HCT116 (cell line): ENCODE results near the gene CSNK1G1. TPM values are rescaled to one million over a fixed set of nuclear protein-coding genes. Genes with fewer than 3 reads are reported as not detected.

Experiments used
- ATAC-seq: fragments of 200-7000 bp; cut with Tn5 transposase; 2 replicates; pipeline ENCODE4 v1.9.1; 2020; ENCODE audit warnings: mild to moderate bottlenecking, moderate library complexity
- BruUV-seq: library from RNA; stranded (reverse); fragments of 400-500 nt; replicated peaks from 2 replicates; lab custom pipeline; 2021; lab: Mats Ljungman, UMichigan
- CTCF ChIA-PET: fragments of 300-600 bp; sonication (Branson Sonifier 250); formaldehyde crosslinking; loops from one replicate; lab custom pipeline; 2021; ENCODE audit warnings: antibody characterized with exemption; lab: Charles Lee
- POLR2A ChIA-PET: fragments of 300-600, 350-600 bp; sonication (Branson Sonifier 250); formaldehyde crosslinking; loops from one replicate; lab custom pipeline; 2021; ENCODE audit warnings: antibody characterized with exemption; lab: Charles Lee
- RAD21 ChIA-PET, 2 experiments: fragments of 300-600 bp; sonication (Branson Sonifier 250); formaldehyde crosslinking; loops; one replicate each; lab custom pipeline; 2023; ENCODE audit warnings: low total read pairs in 2 of 2; ENCODE audit not compliant: uncharacterized antibody in 2 of 2, unreplicated experiment in 2 of 2, low non-redundant PET in 1 of 2; lab: Charles Lee
- DNase-seq: peaks from one replicate; pipeline ENCODE4 v3.0.0-alpha.2; 2010; ENCODE audit warnings: low read depth, low spot score
- H2AFZ ChIP-seq: fragments of 200-600 bp; shearing (Covaris generic), sonication (generic); 2 replicates; pipeline ENCODE4 v1.6.1; 2017; ENCODE audit warnings: low read depth, mixed run types, mixed read lengths, antibody characterized with exemption, low read length; ENCODE audit not compliant: poor library complexity, severe bottlenecking
- H3K27ac ChIP-seq: 2 replicates; pipeline ENCODE4 v1.5.1; 2012; ENCODE audit warnings: low read depth, low read length
- H3K27me3 ChIP-seq: fragments of 200-600 bp; sonication (generic); 2 replicates; pipeline ENCODE4 v1.6.1; 2016; ENCODE audit warnings: mixed run types, low read length, mixed read lengths; ENCODE audit not compliant: insufficient read depth
- H3K36me3 ChIP-seq, 2 experiments: fragments of 200-500 bp in 1 of 2; fragments of 200-600 bp in 1 of 2; sonication (Bioruptor generic) in 1 of 2; sonication (generic) in 1 of 2; 2 replicates each; pipeline versions ENCODE4 v1.5.1 to v1.6.1; 2014 to 2016; ENCODE audit warnings: low read length in 2 of 2, inconsistent platforms in 1 of 2, mixed read lengths in 1 of 2, mixed run types in 1 of 2; ENCODE audit not compliant: insufficient read depth in 2 of 2, control insufficient read depth in 1 of 2
- H3K4me1 ChIP-seq, 2 experiments: fragments of 200-600 bp in 1 of 2; sonication (generic) in 1 of 2; 2 replicates each; pipeline versions ENCODE4 v1.5.1 to v1.6.1; 2012 to 2017; ENCODE audit warnings: low read length in 2 of 2, inconsistent platforms in 1 of 2, mild to moderate bottlenecking in 1 of 2, mixed read lengths in 1 of 2, mixed run types in 1 of 2, moderate library complexity in 1 of 2; ENCODE audit not compliant: insufficient read depth in 2 of 2, control insufficient read depth in 1 of 2
- H3K4me2 ChIP-seq: fragments of 200-600 bp; sonication (generic); 2 replicates; pipeline ENCODE4 v1.6.1; 2017; ENCODE audit warnings: mixed run types, low read length, mixed read lengths
- H3K4me3 ChIP-seq, 2 experiments: fragments of 200-600 bp in 1 of 2; sonication (generic) in 1 of 2; replicated peaks in 1 of 2; 2 replicates each; pipeline ENCODE4 v1.5.1; 2011 to 2016; ENCODE audit warnings: low read length in 2 of 2, control low read depth in 1 of 2, low read depth in 1 of 2, mild to moderate bottlenecking in 1 of 2, mixed read lengths in 1 of 2, mixed run types in 1 of 2
- H3K79me2 ChIP-seq: fragments of 200-600 bp; sonication (generic); 2 replicates; pipeline ENCODE4 v1.6.1; 2017; ENCODE audit warnings: mild to moderate bottlenecking, mixed run types, low read length, moderate library complexity, mixed read lengths; ENCODE audit not compliant: insufficient read depth
- H3K9ac ChIP-seq: fragments of 200-600 bp; sonication (generic); 2 replicates; pipeline ENCODE4 v1.6.1; 2016; ENCODE audit warnings: low read length, mixed read lengths
- H3K9me2 ChIP-seq: fragments of 200-600 bp; sonication (generic), shearing (Covaris generic); 2 replicates; pipeline ENCODE4 v1.6.1; 2017; ENCODE audit warnings: mixed run types, mild to moderate bottlenecking, moderate library complexity; ENCODE audit not compliant: insufficient read depth
- H3K9me3 ChIP-seq, 2 experiments: fragments of 200-500 bp in 1 of 2; fragments of 200-600 bp in 1 of 2; sonication (Bioruptor generic) in 1 of 2; sonication (generic) in 1 of 2; 2 replicates each; pipeline ENCODE4 v1.6.1; 2014 to 2017; ENCODE audit warnings: low read length in 2 of 2, mixed read lengths in 2 of 2, inconsistent platforms in 1 of 2, low read depth in 1 of 2, mild to moderate bottlenecking in 1 of 2, mixed run types in 1 of 2, moderate library complexity in 1 of 2; ENCODE audit not compliant: control insufficient read depth in 1 of 2, insufficient read depth in 1 of 2
- H4K20me1 ChIP-seq: fragments of 200-600 bp; sonication (generic), shearing (Covaris generic); 2 replicates; pipeline ENCODE4 v1.6.1; 2017; ENCODE audit warnings: mixed run types, mild to moderate bottlenecking, moderate library complexity; ENCODE audit not compliant: insufficient read depth
- CBX3 ChIP-seq: IDR thresholded peaks from 2 replicates; pipeline ENCODE4 v1.6.1; 2012; ENCODE audit warnings: low read depth
- ELF1 ChIP-seq: IDR thresholded peaks from 2 replicates; pipeline ENCODE4 v1.6.1; 2012; ENCODE audit warnings: low read depth, borderline replicate concordance
- EZH2 ChIP-seq: fragments of 200-600 bp; sonication (generic); IDR thresholded peaks from 2 replicates; pipeline ENCODE4 v1.6.1; 2017; ENCODE audit warnings: antibody characterized with exemption, mixed run types
- EZH2phosphoT487 ChIP-seq: fragments of 200-600 bp; IDR thresholded peaks from 2 replicates; pipeline ENCODE4 v1.6.1; 2018; ENCODE audit warnings: antibody characterized with exemption, borderline replicate concordance
- FOSL1 ChIP-seq: IDR thresholded peaks from 2 replicates; pipeline ENCODE4 v1.6.1; 2012; ENCODE audit warnings: low read depth
- JUND ChIP-seq: IDR thresholded peaks from 2 replicates; pipeline ENCODE4 v1.6.1; 2012
- POLR2A ChIP-seq: IDR thresholded peaks from 2 replicates; pipeline ENCODE4 v1.7.0; 2011; ENCODE audit warnings: borderline replicate concordance; ENCODE audit not compliant: insufficient read depth, insufficient read length; ENCODE audit errors: extremely low read depth
- POLR2AphosphoS5 ChIP-seq: IDR thresholded peaks from 2 replicates; pipeline ENCODE4 v1.6.1; 2011; ENCODE audit warnings: mild to moderate bottlenecking, low read depth, low read length, moderate library complexity
- RAD21 ChIP-seq: IDR thresholded peaks from 2 replicates; pipeline ENCODE4 v1.6.1; 2012; ENCODE audit warnings: low read depth, mild to moderate bottlenecking
- SIN3A ChIP-seq: IDR thresholded peaks from 2 replicates; pipeline ENCODE4 v1.6.1; 2012; ENCODE audit warnings: low read depth
- SP1 ChIP-seq: IDR thresholded peaks from 2 replicates; pipeline ENCODE4 v1.6.1; 2012; ENCODE audit warnings: low read depth
- SRF ChIP-seq: IDR thresholded peaks from 2 replicates; pipeline ENCODE4 v1.6.1; 2012; ENCODE audit warnings: low read depth
- TCF7L2 ChIP-seq: IDR thresholded peaks from 2 replicates; pipeline ENCODE4 v1.7.0; 2011; ENCODE audit warnings: borderline replicate concordance, inconsistent platforms; ENCODE audit not compliant: insufficient read depth, insufficient read length; ENCODE audit errors: extremely low read depth
- YY1 ChIP-seq: IDR thresholded peaks from 2 replicates; pipeline ENCODE4 v1.6.1; 2011; ENCODE audit warnings: low read length, low read depth, moderate library complexity, mild to moderate bottlenecking; ENCODE audit not compliant: insufficient replicate concordance; ENCODE audit errors: extremely low read depth
- ZBTB33 ChIP-seq: IDR thresholded peaks from 2 replicates; pipeline ENCODE4 v1.6.1; 2011; ENCODE audit warnings: mild to moderate bottlenecking, low read length, moderate library complexity; ENCODE audit not compliant: insufficient replicate concordance; ENCODE audit errors: extremely low read depth
- ZFX ChIP-seq: fragments of 450-650 bp; IDR thresholded peaks from 2 replicates; pipeline ENCODE4 v1.6.1; 2017
- ZNF274 ChIP-seq: fragments of 200-500 bp; sonication (Bioruptor generic); IDR thresholded peaks from 2 replicates; pipeline ENCODE4 v1.6.1; 2014; ENCODE audit warnings: mild to moderate bottlenecking, low read depth, low read length, inconsistent platforms
- intact Hi-C: fragments of 100-400 bp; cut with micrococcal nuclease; formaldehyde crosslinking; loops from 2 replicates; pipeline ENCODE4 v1.10.0; 2022
- total RNA-seq: library from RNA; stranded (reverse); gene quantifications from one replicate; pipeline ENCODE4 v1.2.1, GENCODE V29; 2021; ENCODE audit not compliant: unreplicated experiment
- TF ChIP-seq, protein P1 (sequence below): IDR thresholded peaks from 2 replicates; pipeline ENCODE4 v1.6.1; 2012

CSNK1G1 gene
- total RNA-seq, 1 experiment from 2014 or later = 21.1 TPM

- TF ChIP-seq ZBTB33 (no peak), ZFX (no peak), EZH2 (no peak), ZNF274 (no peak), FOSL1 (no peak), EZH2phosphoT487 (no peak)
- TF ChIP-seq, protein P1, sequence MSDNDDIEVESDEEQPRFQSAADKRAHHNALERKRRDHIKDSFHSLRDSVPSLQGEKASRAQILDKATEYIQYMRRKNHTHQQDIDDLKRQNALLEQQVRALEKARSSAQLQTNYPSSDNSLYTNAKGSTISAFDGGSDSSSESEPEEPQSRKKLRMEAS = no peak
Measured at GRCh38 chr15:64383760-64384159, 27.8 kb upstream of the CSNK1G1 start (continued).

GRCh38 chr15:64381000-64381751 is 25.2 kb upstream of the CSNK1G1 start, which contains the start of gene PCLAF:
PCLAF (minus strand) TSS chr15:64381441; CDS start chr15:64381371, 70 bp downstream.
- no peaks in the 10 kb centered on the region for H3K9me2 ChIP-seq
- peaks cover 43% of the 10 kb centered on the region for H3K79me2 ChIP-seq
- no peaks in the 10 kb centered on the region for H3K9me3 ChIP-seq
- peak; percentile 89 for DNase-seq
- TF ChIP-seq POLR2AphosphoS5 (peak; percentile 70; the same call in 1 of the 2 replicates), ELF1 (no peak), TCF7L2 (no peak), ZNF274 (no peak), EZH2phosphoT487 (no peak), CBX3 (no peak), SIN3A (peak; percentile 63; the same call in 1 of the 2 replicates), ZBTB33 (no peak), SRF (no peak), POLR2A (peak; percentile 81), RAD21 (no peak), FOSL1 (no peak), YY1 (no peak), SP1 (peak; percentile 98), ZFX (peak; percentile 36; the same call in 1 of the 2 replicates), JUND (no peak)
- TF ChIP-seq, protein P1 = peak; percentile 29; the same call in 1 of the 2 replicates
- intact Hi-C loops = no loop called here
- H3K27me3 ChIP-seq = no peaks in the 10 kb centered on the region
- ATAC-seq = peak; percentile 99
- H3K27ac ChIP-seq = peak within 1 kb of the TSS; percentile 48
- peak within 1 kb of the TSS; percentile 88 for H3K4me2 ChIP-seq
- H3K36me3 ChIP-seq = peaks cover 7 to 17% of the 10 kb centered on the region in 2 experiments; a peak in 2 of 4 replicates
- ChIA-PET RAD21 (no interaction called here), POLR2A (no interaction called here), CTCF (no interaction called here)
- peaks cover 9 to 20% of the 10 kb centered on the region in 2 experiments for H3K4me1 ChIP-seq
- peak within 1 kb of the TSS; percentile 78 for H2AFZ ChIP-seq
- H3K4me3 ChIP-seq = peak within 1 kb of the TSS; percentile 74 to 90
- H3K9ac ChIP-seq = peak within 1 kb of the TSS; percentile 88
- H4K20me1 ChIP-seq = no peaks in the 10 kb centered on the region
- TSS peak; percentile 78 for BruUV-seq
